Measurements from ENCODE around the gene RBSN.

The RBSN gene

GRCh38 chr3:15097891-15098290 lies 1.1 kb downstream of the RBSN start:
- no peak for DNase-seq

DNA sequence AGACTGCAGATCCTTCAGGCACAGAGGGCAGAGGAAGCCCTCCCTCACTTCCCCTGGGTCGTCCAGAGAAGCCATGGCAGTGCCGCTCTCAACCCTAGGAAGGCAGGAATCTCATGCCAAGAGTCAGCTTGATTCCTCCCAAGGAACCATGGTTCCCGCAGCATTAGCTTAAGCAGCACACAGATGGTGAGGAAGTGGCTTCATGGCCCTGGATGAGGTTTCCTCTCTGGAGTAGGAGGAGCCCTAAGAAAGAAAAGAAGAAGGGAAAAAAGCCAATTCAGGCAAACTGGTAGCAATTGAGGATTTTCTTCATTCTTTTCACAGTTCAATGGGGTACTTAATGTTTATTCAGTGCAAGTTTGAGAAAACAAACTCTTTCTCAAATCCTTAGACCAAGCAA lies 2.9 kb downstream of the RBSN start:
- DNase-seq = no peak

DNA sequence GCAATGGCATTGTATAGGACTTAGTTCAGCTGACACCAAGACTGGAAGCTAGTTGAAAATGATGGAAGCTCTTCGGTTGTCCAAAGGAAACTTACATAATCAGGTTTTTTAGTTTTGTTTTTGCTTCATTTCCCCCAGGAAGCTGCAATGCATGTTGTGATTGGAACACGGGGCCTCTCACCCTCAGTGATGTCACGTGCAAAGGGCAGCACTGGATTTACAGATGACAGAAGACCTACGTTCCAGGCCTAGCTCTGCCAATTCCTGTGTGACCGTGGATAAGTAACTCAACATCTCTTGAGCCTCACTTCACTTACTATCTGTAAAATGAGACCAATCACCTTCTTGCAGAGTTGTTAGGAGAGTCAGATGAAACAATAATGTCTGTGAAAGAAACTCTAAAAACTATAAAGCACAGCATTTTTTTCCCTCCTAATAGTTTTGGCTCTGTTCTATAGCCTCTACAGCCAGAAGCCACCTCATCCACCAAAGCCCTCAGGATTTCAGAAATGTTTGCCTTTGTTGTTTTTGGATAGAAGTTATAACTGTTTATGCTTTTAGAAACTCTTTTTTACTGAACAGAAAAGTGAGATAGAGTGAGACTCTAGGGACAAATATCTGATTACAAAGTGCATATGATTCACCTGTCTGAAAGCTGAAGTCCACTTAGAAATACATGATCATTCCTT lies 4.6 kb downstream of the RBSN start:
- DNase-seq = no peak

- no peak for DNase-seq
These were observed 6.3 kb downstream of the RBSN start for GRCh38 chr3:15092686-15093085.

DNA sequence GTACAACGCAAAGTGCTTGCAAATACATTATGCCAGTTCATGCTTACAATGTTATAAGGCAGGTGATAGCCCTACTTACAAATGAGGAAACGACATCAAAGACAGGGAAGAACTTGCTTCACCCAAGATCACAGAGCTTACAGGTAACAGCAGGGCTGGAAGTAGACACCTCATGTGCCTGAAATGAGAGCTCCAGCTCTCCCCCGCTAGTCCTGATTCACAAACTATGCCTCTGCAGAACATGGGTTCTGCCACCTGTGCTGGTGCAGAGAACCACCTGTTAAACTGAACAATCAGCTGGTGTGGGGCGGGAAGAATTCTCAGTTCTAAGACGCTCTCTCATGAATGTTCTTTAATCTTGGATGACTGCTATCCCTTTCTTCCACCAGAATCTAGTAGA lies 7.4 kb downstream of the RBSN start:
- DNase-seq = no peak

- DNase-seq = no peak
These were observed 9.7 kb downstream of the RBSN start for GRCh38 chr3:15089201-15089600.

DNA sequence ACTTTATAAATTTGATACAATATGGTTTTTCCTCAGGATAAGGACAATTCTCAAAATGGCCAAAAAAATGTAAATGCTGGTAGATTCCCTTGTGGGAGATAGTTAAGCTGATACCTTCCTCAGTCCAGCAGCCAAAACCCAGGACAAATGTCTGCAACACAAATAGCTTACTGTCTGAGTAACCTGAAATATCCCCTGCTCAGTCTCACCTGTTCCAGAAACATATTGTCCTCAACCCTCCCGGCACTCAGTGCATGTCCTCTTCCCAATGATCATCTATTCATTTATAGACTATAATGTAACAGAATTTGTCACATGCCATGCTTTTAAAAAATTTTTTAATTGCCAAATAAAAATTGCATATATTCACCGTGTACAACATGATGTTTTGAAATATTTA lies 12.2 kb downstream of the RBSN start:
- no peak for DNase-seq

DNA sequence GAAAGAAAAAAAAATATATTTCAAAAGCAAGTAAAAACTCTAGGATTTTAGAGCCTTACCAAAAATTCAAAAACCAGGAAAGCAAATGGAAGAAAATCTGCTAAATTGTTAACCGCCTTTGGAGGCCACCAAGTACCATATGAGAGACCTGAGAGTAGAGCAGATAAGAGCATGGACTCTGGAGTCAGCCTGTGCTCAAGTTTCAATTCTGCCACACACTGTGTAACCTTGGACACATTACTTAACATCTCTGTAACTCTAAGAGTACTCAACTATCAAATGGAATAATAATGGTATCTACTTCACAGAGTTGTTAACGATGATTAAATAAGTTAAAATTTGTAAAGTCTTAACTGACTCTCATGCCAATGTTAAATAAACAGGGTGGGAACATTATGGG lies 12.7 kb downstream of the RBSN start:
- no peak for DNase-seq

GRCh38 chr3:15083252-15083651 lies 15.7 kb downstream of the RBSN start:
- DNase-seq = no peak

DNA sequence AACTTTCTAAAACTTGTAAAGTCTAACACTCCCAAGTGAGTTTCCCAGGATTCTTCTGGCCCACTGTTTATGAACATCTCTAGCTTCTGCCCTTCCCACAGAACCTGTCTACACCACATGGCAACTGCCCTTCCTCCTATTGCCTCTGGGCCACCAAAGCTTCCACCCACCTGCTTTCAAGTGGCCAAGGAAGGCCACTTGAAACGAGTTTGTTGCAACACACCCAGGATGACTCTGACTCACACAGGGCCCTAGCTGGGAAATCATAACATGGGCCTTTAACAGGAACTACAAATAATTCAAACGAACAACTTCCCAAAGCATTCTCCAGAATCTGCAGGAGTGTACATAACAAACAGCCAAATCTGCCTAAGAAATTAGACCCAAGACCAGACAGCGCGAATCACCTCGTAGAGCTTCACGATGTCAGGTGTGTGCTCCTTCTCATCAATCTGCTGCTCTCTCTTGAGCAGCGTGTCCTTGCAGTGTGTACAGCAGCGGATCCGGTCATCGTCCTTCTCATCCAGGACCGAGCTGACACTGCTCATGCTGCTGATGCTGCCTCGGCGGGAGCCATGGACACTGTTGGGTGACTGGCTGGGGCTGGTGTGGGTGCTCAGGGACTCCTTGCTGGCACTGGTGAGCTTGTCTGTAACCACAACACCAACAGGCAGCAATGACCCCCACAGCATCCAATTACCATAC lies 16.8 kb downstream of the RBSN start:
- no peak for DNase-seq

- DNase-seq = no peak
These were observed 19.9 kb downstream of the RBSN start for GRCh38 chr3:15079091-15079490.

- no peak for DNase-seq
These were observed 24.4 kb downstream of the RBSN start for GRCh38 chr3:15074500-15074899.

- DNase-seq = no peak
These were observed 27.2 kb downstream of the RBSN start for GRCh38 chr3:15071699-15072098.

- DNase-seq = no peak
These were observed 29.5 kb downstream of the RBSN start for GRCh38 chr3:15069441-15069840.

GRCh38 chr3:15066467-15066866 lies 32.5 kb downstream of the RBSN start:
- no peak for DNase-seq

- DNase-seq = no peak
These were observed 33.4 kb downstream of the RBSN start for GRCh38 chr3:15065550-15066007.

DNA sequence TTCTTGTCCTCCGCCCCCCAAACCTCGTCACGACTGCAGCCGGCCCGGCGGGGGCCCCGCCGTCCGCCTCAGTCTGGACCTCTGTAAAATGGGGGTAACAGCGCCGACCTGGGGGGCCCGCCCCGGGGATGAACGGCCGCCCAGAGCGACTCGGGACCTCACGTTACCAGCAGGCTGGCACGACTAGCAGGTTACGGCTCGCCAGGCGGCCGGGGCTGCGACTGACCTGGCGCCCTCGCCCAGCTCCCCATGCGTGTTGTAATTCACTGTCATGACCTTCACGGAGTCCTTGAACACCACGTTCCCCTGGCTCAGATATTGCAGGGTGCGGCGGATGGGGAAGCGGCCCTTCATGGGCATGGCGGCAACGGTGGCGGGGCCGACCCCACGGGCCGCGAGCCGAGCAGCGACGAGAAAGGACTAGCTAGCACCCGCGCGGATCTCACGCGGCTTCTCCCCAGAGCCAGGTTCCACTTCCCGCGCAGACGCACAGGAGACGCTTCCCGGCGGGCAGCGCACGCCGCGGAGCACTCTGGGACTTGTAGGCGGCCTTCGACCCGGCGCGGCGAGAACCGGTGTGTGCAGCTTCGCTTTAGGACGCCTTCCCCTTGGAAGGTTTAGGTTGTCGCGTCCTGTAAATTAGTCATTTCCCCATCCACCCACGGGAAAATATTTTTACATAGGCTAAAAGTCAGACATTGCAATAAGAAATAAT lies 34.0 kb downstream of the RBSN start, which contains the start of gene MRPS25:
TSS of gene MRPS25 (minus strand) at position 481 of the 715 bp plus-strand sequence. CDS start at position 360, 121 bp downstream.
- peak; percentile 59 for DNase-seq

GRCh38 chr3:15064299-15064834 lies 34.6 kb downstream of the RBSN start:
- no peak for DNase-seq

DNA sequence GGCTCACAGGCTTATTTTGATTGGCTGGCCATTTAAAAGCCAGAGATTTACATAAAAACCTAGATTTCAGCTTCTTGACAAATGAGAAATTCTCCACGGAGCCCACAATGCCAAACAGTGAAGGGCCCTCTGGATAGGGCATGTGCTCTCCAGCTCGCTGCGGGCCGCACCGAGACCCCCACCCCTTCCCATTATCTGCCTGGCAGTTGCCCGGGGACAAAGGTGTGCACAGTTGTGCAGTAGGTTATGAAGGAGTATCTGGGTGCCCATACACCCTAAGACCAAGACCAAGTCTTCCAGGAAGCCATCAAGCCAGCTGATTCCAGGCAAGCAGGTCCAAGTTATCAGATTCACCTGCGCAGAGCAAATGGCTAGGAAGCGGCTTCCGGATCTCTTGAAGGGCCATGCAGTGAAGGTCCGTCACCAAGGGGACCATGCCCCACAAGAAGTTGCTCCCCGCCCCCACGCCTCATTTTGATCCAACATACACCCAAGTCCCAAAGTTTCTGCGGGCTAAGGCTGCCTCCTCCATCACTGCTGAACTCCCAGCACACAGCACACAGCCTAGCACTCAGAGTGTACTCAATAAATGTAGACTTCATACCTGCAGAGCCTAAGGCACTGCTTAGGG lies 35.2 kb downstream of the RBSN start:
- DNase-seq = no peak

- DNase-seq = no peak
These were observed 35.7 kb downstream of the RBSN start for GRCh38 chr3:15063238-15063637.

- no peak for DNase-seq
These were observed 38.9 kb downstream of the RBSN start for GRCh38 chr3:15060029-15060428.

DNA sequence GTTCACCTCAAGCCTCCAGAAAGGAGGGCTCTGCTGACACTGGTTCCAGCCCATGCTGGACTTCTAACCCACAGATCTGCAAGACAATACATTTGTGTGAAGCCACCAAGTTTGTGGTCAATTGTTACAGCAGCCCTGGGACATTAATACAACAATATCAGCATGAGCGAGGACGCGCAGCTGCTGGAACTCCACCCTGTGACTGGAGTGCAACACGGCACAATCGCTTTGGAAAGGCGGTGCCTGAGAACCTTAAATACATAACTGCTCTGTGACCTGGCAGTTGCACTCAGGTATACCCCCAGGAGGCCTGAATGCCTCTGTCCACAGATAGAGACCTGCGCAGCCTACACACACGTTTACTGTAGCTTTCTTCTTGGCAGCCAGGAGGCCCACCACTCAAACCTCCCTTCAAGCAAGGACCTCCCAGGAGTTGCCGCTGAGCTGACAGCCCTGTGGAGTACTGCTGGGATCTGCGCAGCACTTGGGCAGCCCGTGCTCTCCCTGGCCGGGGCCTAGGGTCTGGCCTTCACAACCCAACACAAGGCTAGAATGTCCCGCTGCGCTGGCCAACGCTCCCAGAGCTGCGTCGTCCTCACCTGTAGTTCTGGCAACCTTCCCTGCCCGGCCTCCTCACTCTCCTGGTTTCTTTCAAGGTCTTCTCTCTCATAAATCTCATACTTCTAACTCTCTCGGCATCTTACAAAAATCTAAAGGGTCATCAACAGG lies 42.1 kb downstream of the RBSN start:
- no peak for DNase-seq

Data from COR-L47 (cell line).